Measurements from ENCODE around the gene ANKRD13B.
A peak's percentile ranks its signal among the peaks of the same experiment; 100 is the strongest.

Gene ANKRD13B

DNA sequence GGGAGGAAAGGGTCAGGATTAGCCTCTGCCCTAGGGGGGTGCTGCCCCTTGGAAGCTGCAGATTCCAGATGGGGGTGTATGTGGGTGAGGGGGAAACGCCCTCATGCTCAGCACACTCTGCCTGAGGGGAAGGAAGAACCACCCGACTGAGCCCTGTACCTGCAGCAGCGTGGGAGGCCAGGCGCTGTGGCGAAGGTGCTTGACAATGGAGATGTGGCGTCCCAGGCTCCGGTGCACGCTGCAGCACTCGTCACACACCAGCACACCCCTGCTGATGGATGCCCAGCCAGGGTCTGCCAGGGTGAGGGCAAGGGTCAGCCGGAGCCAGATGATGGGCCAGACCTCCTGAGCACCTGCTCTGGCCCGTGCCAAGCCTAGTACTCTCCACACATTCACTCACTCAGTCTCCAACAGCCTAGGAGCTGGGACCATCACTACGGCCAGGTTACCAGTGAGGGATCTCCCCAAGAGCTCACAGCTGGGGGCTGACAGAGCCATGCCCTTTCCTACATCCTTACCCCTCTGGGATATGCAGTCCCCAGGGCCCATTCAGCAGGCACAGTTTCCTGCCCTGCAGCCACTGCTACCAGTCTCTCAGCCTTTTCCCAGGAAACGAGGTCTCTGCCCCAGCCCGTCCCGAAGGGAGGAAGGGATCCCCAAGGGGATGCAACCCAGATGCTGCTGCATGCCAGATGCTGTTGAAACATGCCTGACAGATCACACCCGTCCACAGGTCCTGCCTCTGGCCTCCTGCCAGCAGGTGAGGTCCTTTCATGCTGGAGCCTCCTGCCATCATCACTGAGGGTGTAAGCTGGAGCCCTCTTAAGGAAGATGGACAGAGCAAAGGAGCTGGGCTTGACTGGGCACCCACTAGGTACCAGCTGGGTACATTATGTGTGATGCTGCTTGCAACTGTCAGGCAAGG, 9.3 kb upstream of the ANKRD13B start:
- FAIRE-seq = no peak

- FAIRE-seq = no peak
Measured at GRCh38 chr17:29584452-29585079, 8.4 kb upstream of the ANKRD13B start.

GRCh38 chr17:29585080-29585751, 7.7 kb upstream of the ANKRD13B start:
- no peak for FAIRE-seq

- no peak for FAIRE-seq
Measured at GRCh38 chr17:29586676-29587469, 6.1 kb upstream of the ANKRD13B start.

DNA sequence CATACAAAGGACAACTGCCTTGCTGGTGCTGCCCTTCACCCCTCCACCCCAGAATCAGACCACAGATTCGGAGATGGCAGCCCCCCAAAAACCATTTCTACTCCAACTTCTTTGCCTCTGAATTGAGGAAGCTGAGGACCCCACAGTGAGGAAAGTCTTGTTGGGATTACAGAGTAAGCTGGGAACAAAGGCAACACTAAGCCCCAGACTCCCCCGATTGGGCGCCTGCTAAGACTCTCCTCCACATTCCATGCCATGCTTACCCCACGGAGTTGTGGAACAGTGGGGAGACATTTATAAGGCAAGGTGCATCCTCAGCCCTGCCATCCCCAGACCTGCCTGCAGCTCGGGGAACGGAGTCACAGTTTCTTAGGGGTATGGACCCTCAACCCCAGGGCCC, 5.3 kb upstream of the ANKRD13B start:
- no peak for FAIRE-seq

DNA sequence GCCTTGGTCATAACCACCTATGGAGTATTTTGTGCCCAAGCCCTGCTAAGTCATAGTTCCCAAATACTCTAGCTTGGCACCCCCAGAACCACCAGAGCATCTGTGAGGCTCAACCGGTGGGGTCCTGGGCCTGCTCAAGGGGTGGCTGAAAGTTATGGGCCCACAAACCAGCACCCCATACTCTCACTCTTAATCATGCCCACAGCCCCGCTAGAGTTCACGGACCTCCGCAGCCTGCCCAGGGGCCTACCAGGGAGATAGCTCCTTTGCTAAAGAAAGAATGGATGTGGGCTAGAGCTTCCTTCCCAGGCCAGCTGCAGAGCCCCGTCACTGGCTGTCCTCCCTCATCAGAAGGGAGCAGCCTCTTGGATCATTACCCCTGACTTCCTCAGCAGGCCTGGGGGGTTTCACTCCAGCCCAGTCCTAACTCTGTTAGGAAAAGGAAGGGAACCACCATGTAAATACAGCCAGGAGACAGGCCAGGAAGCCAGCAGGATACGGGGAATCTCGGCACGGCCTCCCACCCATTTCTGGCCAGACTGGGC, 4.8 kb upstream of the ANKRD13B start:
- no peak for FAIRE-seq

DNA sequence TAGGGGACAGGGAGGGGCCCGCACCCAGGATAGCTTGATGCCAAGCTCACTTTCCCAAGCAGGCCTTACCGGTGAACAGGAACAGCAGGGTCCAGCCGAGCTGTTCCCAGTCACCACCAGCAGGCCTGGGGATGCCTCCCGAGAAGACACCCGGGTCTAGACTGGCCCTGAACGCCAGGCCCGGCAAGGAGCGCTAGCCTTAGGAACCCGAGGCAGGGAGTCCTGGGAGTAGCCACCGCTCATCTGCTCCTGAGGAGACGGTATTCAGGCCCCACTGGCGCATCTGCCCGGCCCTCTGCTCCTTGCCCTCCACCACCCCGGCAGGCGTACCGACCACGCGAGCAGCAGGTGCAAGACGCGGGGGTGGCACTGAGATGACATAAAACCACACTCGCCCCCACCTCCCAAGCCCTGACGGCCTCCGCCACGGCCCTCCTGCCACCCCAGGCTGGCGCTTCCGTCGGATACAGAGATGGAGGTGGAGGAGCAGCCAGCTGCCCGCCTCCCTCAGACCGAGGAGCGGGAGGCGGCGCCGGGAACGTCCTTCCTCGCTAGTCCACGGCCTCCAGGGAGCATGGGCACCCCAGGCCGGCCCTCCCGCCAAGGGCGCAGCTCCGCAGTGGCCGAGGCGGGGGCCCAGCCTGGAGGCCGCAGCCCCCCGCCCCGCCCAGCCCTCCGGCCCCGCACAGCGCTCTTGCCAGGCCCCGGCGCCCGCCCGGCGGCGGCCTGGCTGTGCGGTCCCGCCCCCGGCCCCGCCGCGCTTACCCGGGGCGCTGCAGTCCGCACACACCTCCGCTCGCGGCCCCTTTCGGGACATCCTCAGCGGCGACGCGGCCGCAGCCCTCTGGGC, 4.1 kb upstream of the ANKRD13B start:
- no peak for FAIRE-seq

DNA sequence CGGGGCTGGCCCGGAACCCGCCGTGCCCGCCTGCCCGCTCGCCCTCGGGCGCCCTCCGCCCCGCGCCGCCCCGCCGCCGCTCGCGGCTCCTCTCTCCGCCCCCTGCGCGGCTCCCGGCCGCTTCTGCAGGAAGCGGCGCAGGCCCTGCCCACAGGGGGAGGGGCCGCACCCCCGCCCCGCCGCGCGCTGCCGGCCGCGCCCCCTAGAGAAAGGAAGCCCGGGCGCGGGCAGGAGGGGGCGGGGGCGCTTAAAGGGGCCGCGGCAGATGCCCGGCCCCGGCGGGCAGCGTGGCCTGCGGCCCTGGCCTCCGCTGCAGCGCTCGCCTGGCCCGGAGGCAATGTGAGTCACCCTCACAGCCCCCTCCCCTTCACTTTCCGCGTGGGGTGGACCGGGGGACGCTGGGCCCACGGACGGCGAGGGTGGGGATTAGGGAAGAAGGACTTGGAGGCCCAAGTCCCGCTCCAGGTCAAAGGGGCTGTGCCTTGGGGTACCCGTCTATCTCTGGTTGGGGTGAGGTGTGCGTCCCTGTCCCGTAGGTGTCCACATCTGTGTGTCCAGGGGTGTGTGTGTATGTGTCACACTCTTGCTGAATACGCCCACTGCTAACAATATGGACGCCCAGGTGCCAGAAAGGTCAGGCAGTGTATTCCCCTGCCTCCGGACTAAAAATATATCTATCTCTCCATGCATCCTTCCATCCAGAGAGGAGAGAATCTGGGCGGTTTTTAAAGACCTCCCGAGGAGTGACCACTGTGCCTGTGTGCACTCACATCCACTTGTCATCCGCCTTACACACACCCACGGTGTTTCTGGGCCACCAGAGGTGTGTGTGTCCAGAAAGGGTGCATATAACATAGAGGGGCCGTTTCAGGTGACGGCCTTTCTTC, 3.2 kb upstream of the ANKRD13B start, which contains the start of gene GIT1:
GIT1 (minus strand) TSS at position 125 of the 887 bp plus-strand sequence. CDS start 270 bp downstream, outside the sequence.
- no peak for FAIRE-seq

DNA sequence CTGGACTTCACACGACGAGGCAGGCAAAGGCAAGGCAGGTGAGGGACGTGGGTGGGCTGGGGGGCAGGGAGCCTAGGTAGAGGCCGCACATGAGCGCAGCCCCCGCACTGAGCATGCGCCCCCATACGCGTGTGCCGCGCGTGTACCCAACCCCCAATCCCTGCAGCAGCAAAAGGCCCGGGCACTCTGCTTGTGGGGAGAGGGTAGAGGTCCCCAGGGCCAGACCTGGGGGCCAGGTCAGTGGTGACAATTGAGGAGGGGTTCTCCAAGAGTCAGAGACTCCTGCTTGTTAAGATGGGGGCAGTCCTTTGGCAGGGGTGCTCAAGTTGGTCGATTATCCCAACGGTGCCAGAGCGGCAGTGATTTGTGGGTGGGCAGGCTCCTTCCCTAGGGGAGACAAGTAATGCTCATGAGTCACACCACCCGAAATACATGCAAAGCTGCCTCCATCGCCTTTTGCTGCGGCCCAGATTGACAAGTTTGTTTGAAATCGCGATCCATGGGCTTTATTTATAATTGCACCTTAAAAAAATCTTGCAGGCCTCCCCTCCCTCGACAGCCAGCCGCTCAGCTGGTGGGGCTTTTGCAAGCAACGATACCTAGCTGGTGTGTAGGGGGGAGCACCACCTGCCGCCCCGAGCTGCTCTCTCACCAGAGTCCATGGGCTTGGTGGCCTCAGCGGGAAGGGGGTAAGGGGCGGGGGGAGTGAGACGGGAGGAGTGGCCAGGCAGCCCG, 2.4 kb upstream of the ANKRD13B start:
- FAIRE-seq = no peak

DNA sequence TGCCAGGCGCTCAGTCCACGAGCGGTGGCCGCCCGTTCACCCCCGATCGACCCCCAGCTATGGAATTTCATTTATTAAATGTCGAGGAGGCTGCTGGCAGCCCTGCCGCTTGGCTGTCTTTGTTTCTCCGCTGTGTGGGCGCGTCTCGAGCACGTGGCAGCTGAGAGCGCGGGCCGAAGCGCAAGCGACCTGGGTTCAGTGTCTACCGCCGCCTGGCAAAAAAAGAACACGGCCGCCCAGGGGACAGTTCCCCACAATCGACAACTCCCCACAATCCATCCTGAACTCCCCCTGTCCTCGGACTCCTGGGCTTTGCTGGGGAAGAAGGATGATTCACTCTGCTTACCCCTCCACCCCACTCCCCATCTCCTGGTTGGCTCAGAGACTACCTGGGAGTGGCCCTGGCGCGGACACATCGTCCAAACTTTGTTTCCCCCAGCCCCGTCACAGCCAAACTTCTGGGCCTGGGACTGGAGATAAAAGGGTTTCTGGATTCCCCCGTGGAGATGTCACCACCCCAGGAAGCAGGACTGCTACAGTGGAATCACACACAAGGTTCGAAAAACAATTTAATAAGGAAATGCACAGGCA, 1.7 kb upstream of the ANKRD13B start:
- FAIRE-seq = no peak

- FAIRE-seq = peak; percentile 78
Measured at GRCh38 chr17:29591737-29592608, 959 bp upstream of the ANKRD13B start.

DNA sequence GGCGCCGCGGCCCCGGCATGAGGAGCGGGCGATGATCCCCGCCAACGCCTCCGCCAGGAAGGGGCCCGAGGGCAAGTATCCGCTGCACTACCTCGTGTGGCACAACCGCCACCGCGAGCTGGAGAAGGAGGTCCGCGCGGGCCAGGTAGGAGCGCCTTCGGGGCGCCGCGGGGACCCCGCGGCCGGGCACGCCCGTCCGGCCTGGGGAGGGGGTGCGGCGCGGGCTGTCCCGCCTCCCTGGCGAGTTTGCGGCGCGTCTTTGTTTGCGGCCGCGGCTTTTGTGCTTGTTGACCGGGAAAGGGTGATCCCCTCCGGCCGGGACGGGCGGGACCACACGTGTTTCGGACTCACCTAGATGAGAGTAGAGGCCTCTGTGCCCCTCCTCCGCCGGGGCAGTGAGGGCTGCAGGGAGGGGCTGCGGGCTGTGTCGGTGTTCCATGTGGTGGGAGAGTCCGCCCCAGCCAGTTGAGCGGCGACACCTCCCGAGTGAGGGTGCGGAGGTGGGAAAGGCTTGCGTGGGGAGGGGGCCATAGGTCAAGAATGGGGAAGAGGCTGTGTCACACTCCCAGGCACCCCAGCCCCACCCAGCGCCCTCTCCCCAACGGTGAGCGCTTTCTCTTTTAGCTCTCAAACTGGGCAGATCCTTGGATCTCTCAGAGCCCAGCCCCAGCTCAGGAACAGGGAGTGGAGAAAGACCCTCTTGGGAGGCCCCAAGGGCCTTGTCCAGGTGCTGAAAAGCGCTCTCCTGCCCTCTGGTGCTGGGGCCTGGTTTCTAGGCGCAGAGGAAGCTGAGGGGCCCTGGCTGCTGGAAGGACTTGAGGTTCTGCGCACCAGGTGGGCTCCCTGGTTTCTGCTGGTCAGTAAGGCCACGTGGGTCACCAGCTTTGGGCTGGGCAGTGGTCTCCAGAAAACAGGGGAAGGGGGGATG, 923 bp downstream of the ANKRD13B start:
- no peak for FAIRE-seq

- FAIRE-seq = no peak
Measured at GRCh38 chr17:29594519-29595090, 1.7 kb downstream of the ANKRD13B start.

- no peak for FAIRE-seq
Measured at GRCh38 chr17:29595107-29595942, 2.4 kb downstream of the ANKRD13B start.

DNA sequence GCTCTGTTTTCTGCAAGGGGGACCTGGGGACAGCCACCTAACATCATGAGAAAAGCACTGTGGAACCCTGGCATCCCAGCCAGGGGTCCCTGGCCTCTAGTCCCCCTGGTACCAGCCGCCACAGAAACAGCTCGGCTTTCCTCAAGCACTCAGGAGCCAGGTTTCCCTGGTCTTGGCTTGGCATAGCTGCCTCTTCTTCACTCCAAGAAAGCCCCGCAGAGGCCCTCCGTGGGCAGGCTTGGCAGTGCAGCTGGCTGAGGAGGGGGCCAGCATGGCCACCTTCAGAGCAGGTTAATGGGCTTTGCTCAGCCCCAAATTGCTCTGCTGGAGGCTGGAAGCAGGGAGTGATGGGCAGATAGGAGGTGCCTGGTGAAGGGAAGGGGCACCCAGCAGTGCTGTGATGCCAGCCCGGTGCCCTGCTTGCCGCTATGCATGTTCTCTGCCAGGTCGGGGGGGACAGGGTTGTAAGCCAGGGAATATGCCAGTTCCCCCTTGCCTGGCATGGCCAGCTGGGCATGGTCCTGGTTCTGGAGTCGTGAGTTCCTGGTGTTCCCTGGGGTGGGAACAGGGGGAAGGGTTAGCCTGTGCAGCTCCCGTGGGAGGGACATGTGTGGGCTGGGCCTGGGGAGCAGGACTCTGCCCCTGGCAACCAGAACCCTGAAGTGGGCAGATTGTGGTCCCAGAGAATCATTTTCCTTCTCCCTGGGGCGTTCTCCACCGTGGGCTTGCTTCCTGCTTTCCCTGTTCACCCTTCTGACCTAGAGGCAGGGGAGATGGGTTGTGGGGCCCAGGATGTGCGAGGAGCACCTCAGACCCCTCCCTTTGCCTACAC, 3.2 kb downstream of the ANKRD13B start:
- FAIRE-seq = no peak

Measured in endometrium (tissue), 2 donors.